DND-41 (cell line): ENCODE results near the gene MACF1.

ENCODE experiments used
- EZH2 ChIP-seq: IDR thresholded peaks from 3 replicates; pipeline ENCODE4 v1.6.1; 2012; ENCODE audit warnings: borderline replicate concordance, low read depth, mild to moderate bottlenecking, moderate library complexity, low read length, inconsistent platforms; ENCODE audit not compliant: severe bottlenecking
- TF ChIP-seq, protein P1 (sequence below): IDR thresholded peaks from 2 replicates; pipeline ENCODE4 v1.5.1; 2012; ENCODE audit warnings: borderline replicate concordance, low read length, moderate library complexity, mild to moderate bottlenecking; ENCODE audit not compliant: poor library complexity, severe bottlenecking; ENCODE audit errors: extremely low read depth

DNA sequence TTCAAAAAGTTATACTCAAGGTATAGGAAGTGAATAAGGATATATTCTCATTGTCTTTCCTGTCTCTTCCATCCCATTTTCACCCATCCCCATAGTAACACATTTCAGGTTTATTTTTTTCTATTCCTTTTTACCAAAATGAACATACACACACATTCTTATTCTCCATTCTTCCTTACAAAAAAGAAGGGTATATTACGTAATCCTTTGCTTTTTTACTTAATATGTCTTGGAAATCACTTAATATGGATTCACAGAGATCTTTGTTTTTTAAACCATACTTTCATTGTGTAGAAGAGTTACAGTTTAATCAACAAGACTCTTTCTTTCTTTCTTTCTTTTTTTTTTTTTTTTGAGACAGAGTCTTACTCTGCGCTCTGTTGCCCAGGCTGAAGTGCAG, 158.8 kb downstream of the MACF1 start:
- TF ChIP-seq, protein P1, sequence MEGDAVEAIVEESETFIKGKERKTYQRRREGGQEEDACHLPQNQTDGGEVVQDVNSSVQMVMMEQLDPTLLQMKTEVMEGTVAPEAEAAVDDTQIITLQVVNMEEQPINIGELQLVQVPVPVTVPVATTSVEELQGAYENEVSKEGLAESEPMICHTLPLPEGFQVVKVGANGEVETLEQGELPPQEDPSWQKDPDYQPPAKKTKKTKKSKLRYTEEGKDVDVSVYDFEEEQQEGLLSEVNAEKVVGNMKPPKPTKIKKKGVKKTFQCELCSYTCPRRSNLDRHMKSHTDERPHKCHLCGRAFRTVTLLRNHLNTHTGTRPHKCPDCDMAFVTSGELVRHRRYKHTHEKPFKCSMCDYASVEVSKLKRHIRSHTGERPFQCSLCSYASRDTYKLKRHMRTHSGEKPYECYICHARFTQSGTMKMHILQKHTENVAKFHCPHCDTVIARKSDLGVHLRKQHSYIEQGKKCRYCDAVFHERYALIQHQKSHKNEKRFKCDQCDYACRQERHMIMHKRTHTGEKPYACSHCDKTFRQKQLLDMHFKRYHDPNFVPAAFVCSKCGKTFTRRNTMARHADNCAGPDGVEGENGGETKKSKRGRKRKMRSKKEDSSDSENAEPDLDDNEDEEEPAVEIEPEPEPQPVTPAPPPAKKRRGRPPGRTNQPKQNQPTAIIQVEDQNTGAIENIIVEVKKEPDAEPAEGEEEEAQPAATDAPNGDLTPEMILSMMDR, result no peak
- TF ChIP-seq EZH2, result no peak
